Endothelial cell of umbilical vein (primary cell): ENCODE results near the gene STOM.

Experiments
- EZH2 ChIP-seq: IDR thresholded peaks from 2 replicates; pipeline ENCODE4 v1.6.1; 2012; ENCODE audit warnings: borderline replicate concordance, low read depth, mild to moderate bottlenecking, moderate library complexity, low read length, inconsistent platforms; ENCODE audit not compliant: severe bottlenecking
- FOS ChIP-seq: IDR thresholded peaks from 2 replicates; pipeline ENCODE4 v1.6.1; 2011; ENCODE audit warnings: mild to moderate bottlenecking, low read length, moderate library complexity, borderline replicate concordance; ENCODE audit not compliant: insufficient read depth
- JUN ChIP-seq: IDR thresholded peaks from 2 replicates; pipeline ENCODE4 v1.6.1; 2011; ENCODE audit warnings: borderline replicate concordance, low read depth; ENCODE audit not compliant: insufficient read length, insufficient read depth
- MYC ChIP-seq: IDR thresholded peaks from one replicate; pipeline ENCODE4 v1.6.1; 2011; ENCODE audit warnings: mild to moderate bottlenecking, low read depth, low read length
- POLR2A ChIP-seq: IDR thresholded peaks from 2 replicates; pipeline ENCODE4 v1.6.1; 2012; ENCODE audit warnings: low read depth, mild to moderate bottlenecking, control low read depth, low read length
- POLR2AphosphoS5 ChIP-seq: IDR thresholded peaks from 2 replicates; pipeline ENCODE4 v1.6.1; 2012; ENCODE audit warnings: low read depth, mild to moderate bottlenecking, control low read depth, low read length, moderate library complexity; ENCODE audit not compliant: insufficient read depth
- TF ChIP-seq, protein P1 (sequence below), 2 donors: IDR thresholded peaks; 1 replicate in 1 of 2; 2 replicates in 1 of 2; pipeline ENCODE4 v1.5.1; 2011; ENCODE audit warnings: low read length in 2 of 2, mild to moderate bottlenecking in 2 of 2, moderate library complexity in 2 of 2, control low read depth in 1 of 2, inconsistent platforms in 1 of 2, low read depth in 1 of 2; ENCODE audit not compliant: insufficient read depth in 1 of 2; ENCODE audit errors: extremely low read depth in 1 of 2
- TF ChIP-seq, protein P2 (sequence below): IDR thresholded peaks from 2 replicates; pipeline ENCODE4 v1.6.1; 2011; ENCODE audit not compliant: insufficient read depth, insufficient read length

DNA sequence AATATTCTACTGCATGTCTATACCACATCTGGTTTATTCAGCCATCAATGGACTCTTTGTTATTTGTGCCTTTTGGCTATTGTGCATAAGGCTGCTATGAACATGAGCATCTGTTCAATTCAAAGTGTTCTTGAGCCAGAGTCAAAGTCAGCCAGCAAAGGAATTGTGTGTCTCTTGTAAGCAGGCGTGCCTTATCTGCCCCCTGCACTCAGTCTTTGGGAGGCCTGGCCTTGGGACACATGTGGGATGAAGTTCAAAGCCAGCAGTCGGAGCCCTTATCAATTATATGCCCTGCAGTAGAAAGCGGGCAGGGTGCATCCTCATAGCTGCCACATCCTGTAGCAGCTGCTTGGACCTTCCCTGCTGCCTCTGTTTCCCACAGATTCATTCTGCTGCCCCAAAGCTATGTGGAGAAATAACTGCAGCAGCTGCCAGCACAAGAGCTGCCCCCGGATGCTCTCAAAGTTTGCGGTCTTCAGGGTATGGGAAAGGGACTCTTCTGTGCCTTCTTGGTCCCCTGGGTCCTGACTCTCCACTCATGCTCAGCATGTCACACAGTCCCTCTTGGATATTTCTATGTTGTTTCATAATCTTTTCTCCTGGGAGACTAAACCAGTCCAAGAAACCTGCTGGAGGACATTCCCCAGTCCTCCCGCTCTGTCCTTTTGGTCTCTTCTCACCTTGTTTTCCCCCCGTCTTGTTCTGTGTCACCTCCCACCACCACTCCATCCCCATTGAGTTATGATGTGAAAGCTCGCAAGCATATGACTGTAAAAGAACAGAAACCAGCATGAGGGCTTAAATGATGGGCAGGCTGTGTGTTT is 35.9 kb downstream of the STOM start:
- TF ChIP-seq, protein P1, sequence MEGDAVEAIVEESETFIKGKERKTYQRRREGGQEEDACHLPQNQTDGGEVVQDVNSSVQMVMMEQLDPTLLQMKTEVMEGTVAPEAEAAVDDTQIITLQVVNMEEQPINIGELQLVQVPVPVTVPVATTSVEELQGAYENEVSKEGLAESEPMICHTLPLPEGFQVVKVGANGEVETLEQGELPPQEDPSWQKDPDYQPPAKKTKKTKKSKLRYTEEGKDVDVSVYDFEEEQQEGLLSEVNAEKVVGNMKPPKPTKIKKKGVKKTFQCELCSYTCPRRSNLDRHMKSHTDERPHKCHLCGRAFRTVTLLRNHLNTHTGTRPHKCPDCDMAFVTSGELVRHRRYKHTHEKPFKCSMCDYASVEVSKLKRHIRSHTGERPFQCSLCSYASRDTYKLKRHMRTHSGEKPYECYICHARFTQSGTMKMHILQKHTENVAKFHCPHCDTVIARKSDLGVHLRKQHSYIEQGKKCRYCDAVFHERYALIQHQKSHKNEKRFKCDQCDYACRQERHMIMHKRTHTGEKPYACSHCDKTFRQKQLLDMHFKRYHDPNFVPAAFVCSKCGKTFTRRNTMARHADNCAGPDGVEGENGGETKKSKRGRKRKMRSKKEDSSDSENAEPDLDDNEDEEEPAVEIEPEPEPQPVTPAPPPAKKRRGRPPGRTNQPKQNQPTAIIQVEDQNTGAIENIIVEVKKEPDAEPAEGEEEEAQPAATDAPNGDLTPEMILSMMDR (IDR thresholded peaks at IDR 0.05; ENCODE audit: extremely low read depth in 1 of 2, insufficient read depth in 1 of 2, low read depth in 1 of 2, low read length in 2 of 2), result no peak
- TF ChIP-seq EZH2, result no peak
- TF ChIP-seq, protein P2, sequence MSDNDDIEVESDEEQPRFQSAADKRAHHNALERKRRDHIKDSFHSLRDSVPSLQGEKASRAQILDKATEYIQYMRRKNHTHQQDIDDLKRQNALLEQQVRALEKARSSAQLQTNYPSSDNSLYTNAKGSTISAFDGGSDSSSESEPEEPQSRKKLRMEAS, result no peak
- no peak for TF ChIP-seq POLR2A
- no peak for TF ChIP-seq MYC
- no peak for TF ChIP-seq FOS
- no peak for TF ChIP-seq POLR2AphosphoS5
- no peak for TF ChIP-seq JUN
